HG03457 (cell line): ENCODE data around the gene SOS1.

Source experiments
- ATAC-seq: cut with Tn5 transposase; IDR thresholded peaks from one replicate; pipeline ENCODE4 v1.9.1; 2021; ENCODE audit warnings: moderate number of reproducible peaks; ENCODE audit not compliant: unreplicated experiment

Gene SOS1

DNA sequence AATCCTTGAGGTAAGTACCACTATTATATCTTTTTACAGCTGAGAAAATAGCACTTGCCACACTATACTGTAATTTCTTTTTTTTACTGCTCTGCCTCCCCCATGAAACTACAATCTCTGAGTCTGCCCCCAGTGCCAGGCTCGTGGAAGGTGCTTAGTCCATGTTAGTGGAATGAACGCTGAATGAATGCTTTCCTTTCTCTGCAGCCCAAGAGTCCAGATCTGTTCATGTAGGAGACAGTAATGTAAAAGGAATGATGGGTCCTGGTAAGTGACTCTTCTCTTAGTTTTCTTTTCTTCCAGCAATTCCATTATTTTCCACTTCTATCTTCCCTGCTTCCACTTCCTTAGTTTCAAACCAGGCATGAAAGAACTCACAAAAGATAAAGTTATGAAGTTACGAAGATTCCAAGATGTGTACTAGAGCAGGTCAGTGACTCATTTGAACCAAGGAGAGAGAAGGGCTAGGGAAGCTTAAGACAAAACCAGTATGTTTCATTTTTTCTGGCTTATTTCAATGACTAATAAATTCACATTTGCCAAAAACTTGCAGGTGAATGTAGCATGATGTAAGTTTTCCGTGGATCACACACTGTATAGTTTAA, 185.2 kb downstream of the SOS1 start:
- ATAC-seq: no peak

DNA sequence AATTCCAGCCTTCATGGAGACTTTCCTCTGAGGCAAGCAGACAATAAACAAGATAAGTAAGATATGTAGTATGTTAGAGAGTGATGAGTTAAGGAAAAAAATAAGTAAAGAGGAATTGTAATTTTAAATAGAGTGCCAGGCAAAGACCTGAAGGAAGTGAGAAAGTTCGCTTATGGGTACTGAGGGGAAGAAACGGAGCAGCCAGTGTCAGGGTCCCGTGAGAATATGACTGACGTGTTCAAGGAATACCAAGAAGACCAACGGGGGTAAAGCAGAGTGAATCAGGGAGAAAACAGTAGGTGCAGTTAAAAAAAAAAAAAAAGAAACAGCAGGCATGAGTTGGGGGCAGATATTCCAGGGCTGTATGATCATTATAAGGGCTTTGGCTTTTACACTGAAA, 186.1 kb downstream of the SOS1 start:
- no peak for ATAC-seq

DNA sequence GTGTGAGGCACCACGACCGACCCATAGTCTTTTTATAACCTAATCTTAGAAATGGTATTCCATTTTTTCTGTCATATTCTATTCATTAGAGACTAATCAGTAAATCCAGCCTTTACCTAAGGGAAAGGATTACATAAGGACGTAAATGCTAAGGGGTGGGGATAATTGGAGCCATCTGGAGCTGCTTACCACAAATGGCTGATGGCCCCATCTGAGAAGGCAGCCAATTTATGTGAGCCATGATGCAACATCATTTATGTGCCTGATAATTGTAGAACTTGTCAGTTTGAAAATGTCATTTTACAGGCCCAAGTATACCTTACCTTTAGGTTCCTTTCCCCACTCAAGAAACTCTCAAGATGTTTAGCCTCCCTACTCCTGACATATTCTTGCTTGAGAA, 187.2 kb downstream of the SOS1 start:
- no peak for ATAC-seq

DNA sequence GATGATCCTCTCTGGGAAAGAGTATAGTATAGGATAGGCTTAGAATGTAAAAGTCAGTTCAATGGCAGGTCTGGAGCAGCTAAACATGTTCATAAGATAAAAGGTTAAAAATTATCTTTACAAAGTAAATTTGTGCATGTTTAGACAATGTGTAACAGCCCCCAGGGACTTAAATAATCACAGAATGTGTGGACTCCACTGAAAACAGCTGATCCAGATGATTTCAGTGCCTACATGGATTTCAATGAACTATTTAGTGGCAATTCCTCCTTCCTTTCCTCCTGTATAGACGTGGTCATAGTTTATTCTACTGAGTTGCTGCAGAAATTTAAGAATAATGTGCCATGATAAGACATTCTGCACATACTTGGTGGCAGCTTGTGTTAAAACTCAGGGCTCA, 188.3 kb downstream of the SOS1 start:
- no peak for ATAC-seq
